HCEC 1CT (cell line): ENCODE results near the gene SHANK3.
A peak's percentile ranks its signal among the peaks of the same experiment; 100 is the strongest.
"Not testable (repeated sequence)": the region's sequence is repeated elsewhere in the genome, so short reads cannot be mapped to it uniquely, and the experiment has no call there.

ENCODE experiments used
- DNase-seq: peaks from one replicate; pipeline ENCODE4 v3.0.0-alpha.2; 2017

SHANK3 gene

DNA sequence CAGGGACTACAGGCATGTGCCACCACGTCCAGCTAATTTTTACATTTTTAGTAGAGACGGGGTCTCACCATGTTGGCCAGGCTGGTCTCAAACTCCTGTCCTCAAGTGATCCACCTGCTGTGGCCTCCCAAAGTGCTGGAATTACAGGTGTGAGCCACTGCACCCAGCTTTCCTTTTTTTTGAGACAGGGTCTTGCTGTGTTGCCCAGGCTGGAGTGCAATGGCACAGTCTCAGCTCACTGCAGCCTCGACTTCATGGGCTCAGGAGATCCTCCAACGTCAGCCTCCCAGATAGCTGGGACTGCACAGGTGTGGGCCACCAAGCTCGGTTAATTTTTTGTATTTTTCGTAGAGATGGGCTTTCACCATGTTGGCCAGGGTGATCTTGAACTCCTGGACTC, 18.0 kb upstream of the SHANK3 start:
- DNase-seq = not testable (repeated sequence)

GRCh38 chr22:50656122-50657070, 16.2 kb upstream of the SHANK3 start:
- DNase-seq = peak; percentile 48

DNA sequence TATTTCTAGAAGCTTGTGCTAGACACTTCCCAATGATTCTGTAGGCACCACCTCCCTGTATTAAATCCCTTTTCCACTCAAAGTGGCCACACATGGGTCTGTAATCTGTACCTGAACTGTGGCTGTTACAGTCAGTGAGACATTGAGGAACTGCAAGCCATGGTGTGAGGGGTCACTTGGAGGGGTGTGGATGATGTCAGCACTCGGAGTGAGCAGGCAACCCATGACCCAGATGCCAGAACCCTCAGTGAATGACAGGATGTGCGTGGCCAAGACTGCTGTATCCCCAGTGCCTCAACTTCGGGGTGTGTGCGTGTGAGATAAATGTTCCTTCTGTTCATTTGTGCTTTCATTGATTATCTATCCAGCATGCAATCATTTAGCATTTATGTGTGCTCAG, 14.7 kb upstream of the SHANK3 start:
- DNase-seq = no peak

GRCh38 chr22:50659711-50660110, 12.9 kb upstream of the SHANK3 start:
- DNase-seq = not testable (repeated sequence)

- no peak for DNase-seq
Measured at GRCh38 chr22:50660306-50660705, 12.3 kb upstream of the SHANK3 start.

GRCh38 chr22:50665212-50665611, 7.4 kb upstream of the SHANK3 start:
- no peak for DNase-seq

DNA sequence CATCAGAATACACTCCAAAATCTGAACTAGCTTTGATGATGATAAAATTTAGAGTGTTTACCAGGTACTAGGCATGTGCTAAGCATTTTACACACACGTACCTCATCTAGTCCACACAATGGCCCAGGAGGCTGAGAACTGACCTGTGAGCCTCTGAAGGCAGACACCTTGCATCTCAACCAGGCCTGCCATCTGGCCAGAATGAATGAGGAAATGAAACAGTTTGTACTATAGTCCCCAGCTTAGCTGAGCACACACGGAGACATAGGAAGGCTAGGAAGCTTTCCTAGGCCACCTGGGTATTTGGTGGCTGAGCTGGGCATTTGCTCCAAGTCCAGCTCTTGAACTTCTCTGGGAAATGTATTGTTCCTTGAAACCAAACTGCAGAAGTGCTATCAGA, 6.9 kb upstream of the SHANK3 start:
- DNase-seq = no peak

DNA sequence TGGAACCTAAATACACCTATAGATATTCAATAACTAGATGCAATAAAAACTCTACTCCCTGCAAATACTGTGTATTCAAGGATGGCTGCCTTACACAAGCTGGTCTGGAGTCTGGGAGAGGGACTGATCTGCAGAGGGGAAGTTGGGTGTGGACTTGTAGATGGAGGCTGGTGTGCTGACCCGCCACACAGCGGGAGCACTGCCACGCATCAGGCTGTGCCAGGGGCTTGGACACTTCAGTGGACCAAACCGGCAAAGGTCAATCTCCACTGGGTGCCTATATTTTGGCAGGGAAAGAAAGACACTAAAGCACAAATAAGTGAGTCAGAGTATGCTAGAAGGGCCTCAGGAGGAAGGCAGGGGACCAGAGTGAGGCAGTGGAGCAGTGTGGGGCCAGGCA, 2.1 kb upstream of the SHANK3 start:
- no peak for DNase-seq

DNA sequence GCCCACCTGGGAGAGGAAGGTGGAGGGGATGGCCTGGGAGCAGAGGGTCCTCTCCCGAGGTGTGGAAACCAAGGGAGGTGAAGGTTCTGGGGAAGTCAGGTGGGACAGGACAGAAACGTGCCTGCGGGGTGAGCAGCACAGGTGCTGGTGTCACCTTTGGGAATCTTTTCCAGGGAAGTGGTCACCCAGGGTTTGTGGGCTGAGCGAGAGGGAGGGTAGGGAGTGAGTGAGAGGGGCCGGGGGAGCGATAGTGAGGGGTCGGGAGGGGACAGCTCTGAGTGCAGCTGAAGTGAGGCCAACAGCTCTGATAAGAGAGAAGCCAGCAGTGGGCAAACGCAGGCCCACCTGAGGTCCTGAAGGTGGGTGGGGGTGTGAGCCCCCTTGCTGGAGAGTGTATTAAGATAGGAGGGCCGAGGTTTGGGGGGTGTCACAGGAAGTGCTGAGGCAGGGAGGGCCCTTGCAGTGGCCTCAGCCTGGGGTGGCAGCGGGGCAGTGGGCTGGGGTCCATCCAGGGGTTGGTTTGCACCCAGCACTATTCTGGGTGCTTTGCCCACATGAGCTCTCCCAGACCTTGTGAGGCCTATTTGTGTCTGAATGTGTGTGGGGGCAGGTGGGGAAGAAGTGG, 1.6 kb upstream of the SHANK3 start:
- no peak for DNase-seq

DNA sequence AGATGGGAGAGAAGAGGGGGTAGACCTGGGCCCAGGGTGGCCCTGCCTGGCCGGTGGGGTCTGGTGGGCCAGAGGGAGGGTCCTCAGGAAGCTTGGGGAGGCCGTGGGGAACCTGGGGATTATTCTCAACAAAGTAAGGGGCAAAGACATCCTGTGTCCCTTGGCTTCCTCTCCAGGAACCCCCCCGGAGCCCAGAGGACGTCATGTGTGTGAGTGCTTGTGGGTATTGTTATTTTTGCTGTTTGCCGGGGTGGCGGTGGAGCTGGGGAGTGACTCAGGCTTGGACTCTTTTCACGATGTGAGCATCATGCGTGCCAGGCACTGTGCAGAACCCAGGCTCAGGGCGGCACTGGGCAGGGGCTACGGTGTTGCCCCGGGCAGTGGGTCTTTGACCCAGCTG, 982 bp upstream of the SHANK3 start:
- DNase-seq = no peak

GRCh38 chr22:50672041-50672440, 582 bp upstream of the SHANK3 start:
- no peak for DNase-seq

DNA sequence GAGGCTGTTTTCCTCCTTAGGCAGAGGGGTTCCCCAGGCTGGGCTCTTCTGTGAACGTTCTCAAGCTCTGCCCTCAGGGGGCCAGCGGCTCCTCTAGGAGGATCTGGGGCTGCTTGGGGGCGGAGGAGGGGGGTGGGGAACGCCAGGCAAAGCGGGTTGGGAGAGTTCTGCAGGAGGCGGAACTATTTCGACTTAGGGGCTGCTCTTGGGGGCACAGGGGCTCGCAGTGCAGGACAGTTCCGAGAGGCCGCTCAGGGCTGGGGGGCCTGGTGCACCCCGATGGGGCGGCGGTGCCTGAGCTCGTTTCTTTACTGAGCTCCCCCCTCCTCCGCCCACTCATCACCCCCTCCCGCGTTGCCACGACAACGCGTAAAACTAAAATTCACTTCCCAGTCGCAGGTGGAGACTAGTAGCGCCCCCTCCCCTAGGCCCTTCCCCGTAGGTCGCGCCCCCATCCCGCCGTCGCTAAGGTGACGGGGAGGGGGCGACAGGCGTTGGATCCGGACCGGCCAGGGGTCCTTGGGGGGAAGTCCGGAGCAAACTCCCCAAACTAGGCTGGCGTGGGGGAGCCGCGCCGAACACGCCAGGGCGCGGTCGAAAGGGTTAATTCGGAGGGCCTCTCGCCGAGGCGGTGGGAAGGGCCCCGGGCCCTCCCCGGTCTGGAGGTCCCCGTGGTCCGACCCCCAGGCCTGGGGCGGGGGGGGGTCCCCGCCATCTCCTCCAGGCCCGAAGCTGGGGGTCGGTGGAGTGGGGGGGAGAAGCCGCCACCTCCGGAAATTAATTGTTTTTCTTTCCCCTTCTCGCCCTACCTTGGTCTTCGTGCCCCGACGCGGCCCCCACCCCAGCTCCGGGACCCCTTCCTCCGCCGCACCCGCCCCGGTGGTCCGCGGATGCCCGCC, 857 bp downstream of the SHANK3 start:
- DNase-seq = no peak

DNA sequence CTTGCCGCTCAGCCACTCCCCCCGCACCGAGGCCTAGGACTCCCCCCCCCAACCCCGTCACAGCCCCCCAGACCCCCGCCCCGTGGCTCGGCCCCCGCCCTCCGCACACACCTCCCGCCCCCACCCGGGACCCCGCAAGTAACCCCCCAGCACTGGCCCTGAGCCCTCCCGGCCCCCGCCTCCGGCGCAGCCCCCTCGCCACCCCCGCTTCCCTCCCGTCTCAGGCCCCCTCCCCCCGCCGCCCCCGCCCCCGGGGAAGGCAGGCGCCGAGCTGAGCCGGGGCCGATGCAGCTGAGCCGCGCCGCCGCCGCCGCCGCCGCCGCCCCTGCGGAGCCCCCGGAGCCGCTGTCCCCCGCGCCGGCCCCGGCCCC, 1.5 kb downstream of the SHANK3 start:
- no peak for DNase-seq

GRCh38 chr22:50674606-50675552, 2.3 kb downstream of the SHANK3 start:
- DNase-seq = no peak

GRCh38 chr22:50675553-50676179, 3.0 kb downstream of the SHANK3 start:
- no peak for DNase-seq

- no peak for DNase-seq
Measured at GRCh38 chr22:50676180-50676636, 3.6 kb downstream of the SHANK3 start.

GRCh38 chr22:50676661-50677492, 4.3 kb downstream of the SHANK3 start:
- no peak for DNase-seq

- DNase-seq = no peak
Measured at GRCh38 chr22:50677493-50678217, 5.0 kb downstream of the SHANK3 start.

GRCh38 chr22:50678218-50678650, 5.6 kb downstream of the SHANK3 start:
- no peak for DNase-seq
